GM18909 (cell line): ENCODE data around the gene CCDC192.
"Not testable (repeated sequence)": the region's sequence is repeated elsewhere in the genome, so short reads cannot be mapped to it uniquely, and the experiment has no call there.

ENCODE experiments used
- ATAC-seq: cut with Tn5 transposase; IDR thresholded peaks from one replicate; pipeline ENCODE4 v1.9.1; 2021; ENCODE audit warnings: mild to moderate bottlenecking; ENCODE audit not compliant: unreplicated experiment, poor library complexity

CCDC192 gene, protein sequence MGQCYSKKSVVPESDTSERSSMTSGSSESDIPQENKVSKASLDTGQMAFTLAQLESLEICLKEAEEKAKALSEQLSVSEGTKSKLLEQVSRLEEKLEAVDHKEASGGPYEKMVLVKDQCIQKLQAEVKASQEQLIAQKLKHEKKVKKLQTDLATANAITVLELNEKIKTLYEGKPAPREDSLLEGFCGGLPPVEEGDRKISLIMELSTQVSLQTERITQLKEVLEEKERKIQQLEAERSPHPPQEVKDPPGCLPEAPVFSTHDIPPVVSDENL

DNA sequence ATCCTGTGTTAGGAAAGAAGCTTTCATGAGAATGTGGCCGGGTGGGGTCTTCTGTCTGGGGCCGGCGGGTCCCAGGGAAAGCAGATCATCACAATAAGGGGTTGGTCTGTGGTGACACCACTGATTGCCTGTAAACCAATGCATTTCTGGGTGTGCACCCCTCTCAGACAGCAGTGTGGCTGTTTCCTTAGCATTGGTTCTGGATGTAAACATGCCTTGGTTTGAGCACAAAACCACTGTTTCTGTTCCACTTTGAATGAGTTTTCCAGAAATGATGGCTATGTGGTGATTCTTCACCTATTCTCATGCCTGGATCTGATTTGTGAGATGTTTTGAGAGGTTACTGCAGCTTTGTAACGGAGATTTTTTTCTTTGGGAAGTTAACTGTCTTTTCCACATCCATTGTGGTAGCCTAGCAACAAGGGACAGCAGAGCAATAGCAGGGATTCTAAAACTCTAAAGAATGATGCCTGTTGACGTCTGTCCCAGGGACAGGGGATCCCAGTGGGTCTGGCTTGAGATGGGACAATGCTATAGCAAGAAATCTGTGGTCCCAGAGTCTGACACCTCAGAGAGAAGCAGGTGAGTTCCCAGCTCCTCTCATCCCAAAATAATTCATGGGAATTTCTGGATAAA lies at the start of gene CCDC192:
CCDC192 (plus strand) TSS at position 466 of the 636 bp plus-strand sequence; CDS start at position 521, 55 bp downstream.
- no peak for ATAC-seq

DNA sequence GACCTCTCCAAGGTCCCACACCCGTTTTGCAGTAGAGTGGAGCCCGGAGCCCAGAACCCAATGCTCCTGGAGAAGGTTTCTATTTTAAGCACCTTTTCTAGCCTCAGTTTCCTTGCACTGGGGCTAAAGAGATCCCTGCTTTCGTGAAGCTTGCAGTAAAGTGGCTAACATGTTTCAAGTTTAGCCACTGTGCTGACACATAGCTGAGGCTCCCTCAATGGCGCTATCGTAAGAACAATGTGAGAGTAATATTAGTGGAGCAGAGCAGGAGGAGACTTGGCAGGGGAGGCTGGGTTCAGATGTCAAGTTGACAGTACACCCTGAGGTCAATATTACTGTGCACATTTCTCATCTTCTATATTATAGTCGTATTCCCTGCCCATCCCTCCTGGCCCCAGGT lies 46.4 kb upstream of the CCDC192 start:
- ATAC-seq, result no peak

DNA sequence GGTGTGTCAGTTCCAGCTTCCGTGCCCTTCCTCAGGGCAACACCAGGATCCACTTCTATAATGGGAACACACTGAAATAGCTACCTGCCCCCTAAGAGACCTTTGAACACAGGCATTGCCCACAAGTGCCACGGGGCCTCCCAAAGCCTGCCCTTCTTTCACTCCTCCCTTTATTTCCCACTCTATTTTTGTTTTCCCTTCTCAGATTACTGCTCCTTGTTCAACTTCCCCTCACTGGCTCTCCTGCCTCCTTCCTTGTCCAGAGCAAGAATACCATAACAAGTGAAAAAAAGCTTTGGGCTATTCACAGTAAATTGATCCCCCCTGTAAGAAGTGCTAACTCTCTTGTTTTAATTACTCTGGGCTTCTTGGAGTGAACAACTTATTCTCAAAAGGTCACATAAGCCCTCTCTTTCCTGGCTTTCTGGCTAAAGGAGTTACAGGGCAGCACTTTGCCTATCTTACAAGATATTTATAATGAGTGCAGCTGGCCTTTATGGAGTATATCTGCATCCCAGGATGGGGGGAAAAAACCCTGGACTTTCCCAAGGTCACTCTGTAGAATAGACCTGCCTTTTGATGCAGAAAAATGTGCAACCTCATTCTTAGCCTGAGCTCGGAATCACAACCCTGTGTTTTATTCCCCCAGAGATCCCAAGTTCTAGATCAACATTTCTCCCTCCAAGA lies 43.0 kb upstream of the CCDC192 start:
- ATAC-seq, result no peak

DNA sequence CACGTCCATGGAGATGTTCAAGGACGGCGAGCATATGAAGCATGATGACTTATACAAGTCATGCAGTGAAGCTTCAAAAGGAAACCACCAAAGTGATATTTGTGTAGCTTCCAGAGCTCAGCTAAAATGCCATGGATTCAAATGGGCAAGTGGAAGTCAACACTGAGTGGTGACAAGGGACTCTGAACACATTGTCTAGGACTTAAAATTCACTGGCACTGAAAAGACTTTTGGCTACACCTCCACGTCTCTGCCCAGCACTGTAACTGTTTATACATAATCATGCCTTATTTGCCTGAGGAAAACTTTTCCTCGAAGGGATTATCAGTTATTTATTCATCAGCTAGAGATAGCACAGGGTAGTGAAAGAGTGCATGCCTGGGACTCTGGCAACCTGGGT lies 39.1 kb upstream of the CCDC192 start:
- no peak for ATAC-seq

DNA sequence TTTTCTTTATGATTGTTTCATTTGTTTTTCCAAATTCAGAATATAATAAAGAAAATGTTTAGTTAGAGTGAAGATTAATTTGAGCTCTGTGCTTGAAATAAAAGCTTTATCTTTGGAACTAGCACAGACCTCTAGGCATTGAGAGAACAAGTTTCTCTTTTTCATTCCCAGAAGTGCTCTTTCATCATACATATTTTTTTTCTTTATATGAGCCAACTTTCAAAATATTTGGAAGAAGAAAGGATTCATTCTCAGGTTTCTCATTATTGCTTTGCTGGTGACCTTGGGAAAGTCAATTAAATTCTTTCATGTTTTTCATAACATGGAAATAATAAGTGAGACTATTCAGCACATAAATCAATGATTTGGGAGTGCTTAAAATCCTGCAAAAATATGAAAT lies 37.5 kb upstream of the CCDC192 start:
- ATAC-seq, result no peak

DNA sequence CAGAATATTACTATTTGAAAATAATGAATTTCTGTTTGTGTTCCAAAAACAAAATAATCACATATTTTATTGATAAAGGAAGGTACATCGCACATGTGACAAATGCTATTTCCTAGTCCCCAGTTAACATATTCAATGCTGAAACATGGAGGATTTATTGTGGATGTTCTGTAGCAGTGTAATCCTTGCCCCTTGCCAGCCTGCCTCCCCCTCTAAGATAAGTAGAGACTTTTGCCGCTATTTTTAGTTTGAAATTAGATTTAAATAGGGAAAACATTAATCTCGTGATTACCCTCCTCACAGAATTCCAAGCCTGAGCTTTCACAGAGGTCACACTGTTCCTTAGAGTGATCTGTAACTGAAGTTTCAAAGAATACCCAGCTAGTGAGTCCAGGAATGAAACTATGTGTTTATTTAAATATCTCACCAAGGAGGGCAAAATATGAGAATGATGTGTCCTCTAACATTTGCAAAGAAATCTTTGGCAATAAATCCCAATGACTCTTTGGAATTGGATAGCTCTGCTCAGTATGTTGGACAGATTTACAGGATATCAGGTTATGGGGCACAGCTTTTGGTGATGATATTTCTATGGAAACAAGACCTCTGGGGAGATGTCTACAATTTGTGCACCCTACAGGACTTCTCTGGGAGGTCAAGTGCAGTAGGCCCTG lies 37.0 kb upstream of the CCDC192 start:
- no peak for ATAC-seq

DNA sequence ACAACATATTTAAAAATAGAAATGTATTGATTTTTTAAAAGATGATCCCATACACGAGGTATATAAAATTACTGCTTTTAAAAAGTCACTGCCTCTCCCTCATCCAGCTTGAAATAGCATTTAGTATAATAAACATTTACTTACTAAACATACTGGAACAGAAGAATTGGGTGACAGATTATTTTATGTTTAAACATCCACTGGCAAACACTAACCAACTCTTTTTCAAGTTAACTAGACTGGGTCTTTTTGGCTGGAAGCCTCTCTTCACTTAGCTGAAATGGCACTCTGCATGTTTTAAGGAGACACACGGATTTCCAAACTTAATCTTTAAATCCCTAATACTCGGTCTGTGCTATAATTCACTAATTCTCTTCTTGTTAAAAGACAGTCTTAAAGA lies 35.3 kb upstream of the CCDC192 start:
- ATAC-seq, result no peak

DNA sequence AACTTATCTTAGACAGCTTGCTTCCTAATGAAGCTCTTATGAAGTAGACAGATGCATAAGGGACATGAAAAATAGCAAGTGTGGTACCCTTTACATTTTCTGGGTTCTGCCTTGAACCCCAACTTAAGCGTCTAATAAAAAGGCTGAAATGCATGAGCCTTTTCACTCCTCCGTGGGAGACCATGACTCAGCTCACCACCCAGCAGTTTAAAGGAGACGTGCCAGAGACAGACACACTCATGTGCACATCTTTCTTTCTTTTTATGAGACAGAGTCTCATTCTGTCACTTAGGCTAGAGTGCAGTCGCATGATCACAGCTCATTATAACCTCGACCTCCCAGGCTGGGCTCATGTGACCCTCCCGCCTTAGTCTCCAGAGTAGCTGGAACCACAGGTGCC lies 32.0 kb upstream of the CCDC192 start:
- ATAC-seq, result no peak

DNA sequence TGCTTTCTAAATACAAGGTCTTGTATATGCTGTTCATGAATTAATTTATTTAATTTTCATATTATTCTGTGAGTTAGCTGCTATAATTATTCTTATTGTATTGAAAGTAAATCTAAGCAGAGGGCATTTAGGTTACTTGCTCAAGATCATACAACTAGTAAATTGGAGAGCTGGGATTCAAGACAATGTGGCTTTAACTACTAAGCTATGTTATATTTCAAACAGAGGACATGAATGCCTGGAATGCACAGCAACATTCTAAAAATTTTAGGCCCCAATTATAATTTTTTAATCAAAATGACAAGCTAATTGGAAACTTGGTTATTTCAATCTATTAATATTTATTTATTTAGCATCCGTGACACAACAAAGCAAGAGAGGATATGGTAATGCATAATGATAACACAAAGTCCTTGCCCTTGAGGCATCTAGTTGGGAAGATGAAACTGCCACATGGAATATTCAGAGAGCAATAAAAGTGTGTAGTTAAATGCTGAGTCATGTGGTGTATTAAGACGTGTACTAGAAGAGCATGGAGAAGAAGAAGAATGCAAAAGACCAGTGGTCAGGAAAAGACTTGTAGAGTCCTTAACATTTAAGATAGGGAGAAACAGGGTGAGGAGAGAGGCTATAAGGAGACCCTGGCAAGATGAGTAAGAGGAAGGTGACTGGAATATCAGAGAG lies 29.9 kb upstream of the CCDC192 start:
- ATAC-seq, result no peak

DNA sequence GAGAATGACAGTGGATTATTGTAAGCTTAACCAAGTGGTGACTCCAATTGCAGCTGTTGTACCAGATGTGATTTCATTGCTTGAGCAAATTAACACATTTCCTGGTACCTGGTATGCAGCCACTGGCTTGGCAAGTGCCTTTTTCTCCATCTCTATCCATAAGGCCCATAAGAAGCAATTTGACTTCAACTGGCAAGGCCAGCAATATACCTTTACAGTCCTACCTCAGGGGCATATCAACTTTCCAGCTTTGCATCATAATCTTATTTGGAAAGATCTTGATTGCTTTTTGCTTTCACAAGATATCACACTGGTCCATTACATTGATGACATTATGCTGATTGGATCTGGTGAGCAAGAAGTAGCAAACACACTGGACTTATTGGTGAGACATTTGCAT lies 26.2 kb upstream of the CCDC192 start:
- not testable (repeated sequence) for ATAC-seq

DNA sequence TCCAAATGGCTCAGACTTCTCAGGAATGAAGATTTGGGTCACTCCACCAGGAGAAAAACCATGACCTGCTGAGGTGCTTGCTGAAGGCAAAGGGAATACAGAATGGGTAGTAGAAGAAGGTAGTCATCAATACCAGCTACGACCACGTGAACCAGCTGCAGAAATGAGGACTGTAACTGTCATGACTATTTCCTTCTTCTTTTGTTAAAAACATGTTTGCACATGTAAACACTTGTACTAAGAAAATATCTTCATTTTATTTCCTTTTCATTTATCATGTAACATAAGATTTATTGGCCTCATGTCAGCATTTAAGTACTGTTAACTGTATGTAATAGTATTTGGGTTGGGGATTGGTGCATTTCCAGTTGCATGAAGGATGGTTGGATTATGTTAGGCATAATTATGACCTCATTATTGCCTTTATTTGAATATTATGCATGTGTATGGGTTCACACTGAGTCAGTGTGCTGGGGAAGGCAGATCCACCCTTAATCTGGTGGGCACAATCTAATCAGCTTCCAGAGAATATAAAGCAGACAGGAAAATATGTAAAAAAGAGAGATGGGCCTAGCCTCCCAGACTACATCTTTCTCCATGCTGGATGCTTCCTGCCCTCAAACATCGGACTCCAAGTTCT lies 23.4 kb upstream of the CCDC192 start:
- not testable (repeated sequence) for ATAC-seq

DNA sequence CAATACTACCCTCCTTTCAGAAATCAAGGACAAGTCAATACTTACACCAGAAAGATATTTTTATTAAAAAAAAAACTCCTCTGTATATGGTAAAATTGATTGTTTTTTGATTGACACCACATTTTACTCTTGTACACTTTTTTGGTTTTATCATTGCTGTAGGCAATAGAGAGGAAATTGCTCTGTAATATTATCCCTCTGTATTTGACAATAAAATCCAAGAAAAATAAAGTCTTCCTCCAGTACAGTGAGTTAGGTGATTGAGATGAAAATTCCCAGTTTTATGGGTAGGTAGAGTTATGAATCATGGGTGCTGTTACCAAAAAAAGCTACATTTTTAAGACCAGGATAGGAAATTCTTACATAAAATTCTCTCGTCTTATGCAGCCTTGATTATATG lies 22.6 kb upstream of the CCDC192 start:
- ATAC-seq, result no peak

DNA sequence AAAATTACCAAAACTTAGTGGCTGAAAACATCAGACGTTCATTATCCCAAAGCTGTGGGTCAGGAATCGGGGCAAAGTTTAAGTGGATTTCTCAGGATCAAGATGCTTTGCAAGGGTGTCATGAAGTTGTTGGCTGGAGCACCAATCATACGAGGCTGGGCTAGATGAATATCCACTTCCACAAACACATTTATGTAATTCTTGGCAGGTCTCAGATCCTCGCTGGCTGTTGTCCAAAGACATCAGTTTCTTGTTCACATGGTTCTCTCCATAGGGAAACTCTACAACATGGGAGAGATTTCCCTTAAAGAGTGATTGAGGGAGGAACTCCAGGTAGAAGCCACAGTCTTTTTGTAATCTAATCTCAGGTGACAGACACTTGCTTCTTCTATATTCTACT lies 20.2 kb upstream of the CCDC192 start:
- ATAC-seq, result no peak

DNA sequence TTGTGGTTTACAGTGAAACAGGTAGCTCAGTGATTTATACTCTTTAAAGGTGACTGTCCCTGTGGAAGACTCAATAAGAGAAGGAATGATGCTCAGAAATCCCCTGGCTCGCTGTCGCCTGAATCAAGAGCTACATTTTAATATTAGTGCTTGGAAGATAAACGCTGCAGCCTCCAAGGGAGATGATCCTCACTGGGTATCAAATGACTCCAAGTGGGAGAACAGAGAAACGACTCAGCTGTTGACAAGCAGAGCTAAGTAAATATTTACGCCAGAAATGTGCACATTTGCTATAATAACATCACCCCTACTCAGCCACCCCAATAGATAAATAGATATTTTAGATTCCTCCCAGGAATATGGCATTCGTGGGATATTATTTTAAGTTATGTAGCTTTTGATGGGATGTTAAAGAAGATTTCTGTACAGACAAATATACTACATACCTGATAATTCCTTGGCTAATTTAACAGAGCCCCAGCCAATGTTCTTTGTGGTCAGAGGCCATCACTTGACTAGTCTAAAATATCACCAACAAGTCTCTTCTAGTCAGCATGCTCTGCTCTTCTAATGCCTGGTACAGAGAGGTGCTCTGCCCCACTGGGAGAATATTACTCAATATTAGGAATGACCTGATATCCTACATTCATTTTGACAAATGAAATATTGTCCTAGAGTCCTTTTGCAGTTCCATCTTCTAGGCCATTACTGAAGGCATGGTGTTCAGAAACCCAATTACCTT lies 18.3 kb upstream of the CCDC192 start:
- no peak for ATAC-seq

DNA sequence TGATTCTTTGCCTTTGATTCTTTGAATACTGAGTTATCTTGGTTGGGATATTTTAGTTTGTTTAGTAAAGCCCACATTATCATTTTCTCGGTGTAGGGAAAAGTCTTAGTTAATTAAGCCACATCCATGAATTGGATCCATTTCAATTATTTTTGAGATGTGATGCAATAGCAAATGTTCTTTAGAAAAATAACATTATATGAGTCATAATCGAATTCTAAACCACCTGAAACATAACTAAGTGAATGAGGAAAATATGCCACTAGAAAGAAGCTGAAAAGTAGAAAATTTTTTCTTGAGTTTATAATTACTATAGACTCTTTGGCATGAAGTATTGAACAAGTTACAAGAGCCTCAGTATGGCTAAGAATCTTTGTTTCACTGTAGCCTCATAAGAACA lies 17.5 kb upstream of the CCDC192 start:
- ATAC-seq, result no peak

DNA sequence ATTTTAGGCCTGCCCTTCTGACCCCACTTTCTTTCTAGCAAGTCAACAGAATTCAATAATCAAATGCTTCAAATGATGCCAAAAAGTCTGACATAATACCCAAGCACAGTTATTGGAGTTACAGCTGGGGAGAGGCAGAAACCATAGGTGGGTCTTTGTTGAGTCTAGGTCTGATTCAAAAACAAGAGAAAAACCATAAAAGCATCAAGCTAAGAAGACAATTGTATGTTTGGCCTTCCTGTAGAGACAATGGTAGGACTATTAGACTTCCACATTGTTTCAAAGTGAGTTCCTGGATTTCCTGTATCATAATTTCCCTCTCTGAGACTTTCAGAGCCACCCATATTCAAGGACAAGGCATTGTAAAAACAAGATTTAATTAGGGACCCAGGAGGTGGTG lies 16.8 kb upstream of the CCDC192 start:
- no peak for ATAC-seq

DNA sequence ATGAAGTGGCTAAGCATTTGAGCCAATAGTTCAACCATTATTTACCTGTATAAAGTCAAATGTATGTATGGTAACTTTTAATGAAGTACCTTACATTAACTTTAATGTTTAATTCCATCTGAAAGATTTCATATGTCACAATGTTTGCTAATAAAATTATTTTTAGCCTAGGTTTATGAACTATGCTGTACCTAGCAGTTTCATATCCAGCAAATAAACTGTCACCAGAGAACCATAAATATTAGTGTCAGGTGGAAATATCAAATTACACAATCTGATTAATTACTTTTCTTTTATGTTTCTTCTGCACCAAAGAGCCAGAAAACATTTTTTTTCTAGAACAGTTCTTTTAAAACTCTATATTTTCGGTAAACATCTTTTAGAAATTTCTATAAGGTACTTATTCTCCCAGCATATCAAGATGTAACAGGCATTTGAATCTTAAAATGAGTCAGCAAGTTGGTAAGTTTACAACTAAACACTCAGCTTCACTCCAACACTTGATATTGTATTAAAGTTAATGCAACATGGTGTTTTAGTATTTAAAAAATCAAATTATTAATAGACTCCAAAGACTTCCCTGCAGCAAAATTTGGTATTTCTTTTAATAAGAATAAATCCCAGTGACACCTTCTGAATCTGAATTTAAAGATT lies 8.5 kb upstream of the CCDC192 start:
- no peak for ATAC-seq

DNA sequence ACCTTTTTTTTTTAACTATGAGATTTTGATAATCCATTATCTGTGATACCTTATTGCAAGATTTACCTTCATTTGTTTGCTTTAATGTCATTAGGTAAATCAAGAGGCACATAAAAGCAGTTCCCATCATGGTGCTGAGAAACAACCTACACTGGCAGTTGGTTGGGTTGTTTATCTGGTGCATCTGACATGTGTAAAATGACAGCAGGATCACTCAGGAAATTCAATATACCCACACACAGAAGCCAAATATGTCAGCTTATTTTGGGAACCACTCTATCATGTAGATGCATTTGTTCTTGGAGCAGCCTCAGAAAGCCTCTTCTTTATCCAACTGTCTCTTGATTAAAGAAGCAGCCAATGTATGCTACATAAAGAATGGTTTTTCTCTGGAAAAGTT lies 7.8 kb upstream of the CCDC192 start:
- no peak for ATAC-seq

DNA sequence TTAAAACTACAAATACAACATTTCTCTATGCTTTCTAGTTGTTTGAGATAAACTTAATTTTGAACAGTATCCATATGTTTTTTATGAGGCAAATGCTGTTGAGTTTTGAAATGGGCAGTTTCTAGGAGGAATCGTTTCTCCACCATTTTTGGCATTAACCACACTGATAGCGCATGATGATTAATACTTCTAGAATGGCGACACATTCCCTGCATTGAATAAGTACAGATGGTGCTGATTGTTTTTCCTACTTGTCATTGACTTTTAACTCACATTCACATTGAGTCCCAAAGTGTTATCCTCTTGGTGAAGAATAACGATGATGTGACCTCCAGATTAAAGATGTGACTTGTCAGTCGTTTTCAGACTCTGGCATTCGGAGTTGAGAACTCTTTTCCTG lies 6.5 kb upstream of the CCDC192 start:
- ATAC-seq, result no peak
